ENCODE data around the gene DLGAP1.

DLGAP1 gene

GRCh38 chr18:4450065-4450658 is 4.9 kb downstream of the DLGAP1 start:
- Histone ChIP-seq H3K4me3 (ENCODE audit: low read depth in 1 of 2, low read length in 1 of 2) (no peak overlapping the region), H3K27ac (no peak overlapping the region), H3K27me3 (peaks cover 51% of the 10 kb centered on the region), H3K9me3 (no peaks in the 10 kb centered on the region), H3K36me3 (no peaks in the 10 kb centered on the region), H3K4me1 (ENCODE audit: control insufficient read depth in 1 of 2, insufficient read depth in 1 of 2, low read depth in 1 of 2, low read length in 1 of 2) (no peaks in the 10 kb centered on the region)
- TF ChIP-seq CTCF (IDR thresholded peaks at IDR 0.05), result no peak

- H3K36me3 ChIP-seq, result no peaks in the 10 kb centered on the region
- no peak overlapping the region for H3K27ac ChIP-seq
- H3K9me3 ChIP-seq, result no peaks in the 10 kb centered on the region
- TF ChIP-seq CTCF (IDR thresholded peaks at IDR 0.05), result no peak
- peaks cover 8% of the 10 kb centered on the region for H3K27me3 ChIP-seq
- no peak overlapping the region for H3K4me3 ChIP-seq (ENCODE audit: low read depth in 1 of 2, low read length in 1 of 2)
- no peaks in the 10 kb centered on the region for H3K4me1 ChIP-seq (ENCODE audit: control insufficient read depth in 1 of 2, insufficient read depth in 1 of 2, low read depth in 1 of 2, low read length in 1 of 2)
Observed at GRCh38 chr18:4445902-4446301, 9.2 kb downstream of the DLGAP1 start.

DNA sequence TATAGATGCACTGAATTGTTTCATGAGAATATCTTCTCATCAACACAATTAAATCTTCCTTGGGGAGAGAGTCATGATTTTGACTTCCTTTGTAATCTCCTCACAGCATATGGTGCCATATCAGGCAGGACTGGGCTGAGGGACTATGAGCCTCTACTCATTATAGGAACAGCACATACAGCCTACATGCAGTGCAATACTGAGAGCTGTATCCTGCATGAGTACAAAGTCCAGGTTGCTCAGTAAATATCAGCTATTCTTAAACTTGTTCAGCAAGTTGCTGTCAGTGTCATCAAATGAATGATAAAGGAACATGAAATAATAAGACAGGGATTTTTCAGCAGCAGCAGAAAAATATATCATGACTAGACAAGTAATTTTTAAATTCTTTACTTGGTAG is 10.8 kb downstream of the DLGAP1 start:
- no peak for TF ChIP-seq CTCF (IDR thresholded peaks at IDR 0.05)
- no peaks in the 10 kb centered on the region for H3K4me1 ChIP-seq (ENCODE audit: control insufficient read depth in 1 of 2, insufficient read depth in 1 of 2, low read depth in 1 of 2, low read length in 1 of 2)
- H3K27me3 ChIP-seq, result no peaks in the 10 kb centered on the region
- H3K27ac ChIP-seq, result no peak overlapping the region
- H3K36me3 ChIP-seq, result no peaks in the 10 kb centered on the region
- no peaks in the 10 kb centered on the region for H3K9me3 ChIP-seq
- H3K4me3 ChIP-seq (ENCODE audit: low read depth in 1 of 2, low read length in 1 of 2), result no peak overlapping the region

DNA sequence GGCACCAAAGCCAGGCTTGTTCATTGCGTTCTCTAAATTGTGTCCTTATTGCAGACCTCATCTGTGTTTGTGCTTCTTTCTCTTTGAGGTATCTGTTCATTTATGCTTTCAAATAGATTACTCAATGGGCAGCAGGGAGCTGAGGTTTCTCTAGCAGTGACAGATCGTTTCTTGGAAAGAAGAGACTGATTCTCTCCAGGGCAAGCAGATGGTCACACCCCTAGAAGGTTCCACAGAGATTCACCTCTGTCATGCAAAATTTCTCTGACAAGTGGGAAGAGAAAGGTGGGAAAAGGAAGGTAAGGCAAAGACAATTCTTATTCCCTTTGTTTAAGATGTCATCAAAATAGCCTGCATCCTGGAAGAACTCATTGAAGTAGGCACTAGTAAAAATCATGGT is 14.0 kb downstream of the DLGAP1 start:
- no peaks in the 10 kb centered on the region for H3K4me1 ChIP-seq (ENCODE audit: control insufficient read depth in 1 of 2, insufficient read depth in 1 of 2, low read depth in 1 of 2, low read length in 1 of 2)
- no peak for TF ChIP-seq CTCF (IDR thresholded peaks at IDR 0.05)
- no peaks in the 10 kb centered on the region for H3K27me3 ChIP-seq
- no peaks in the 10 kb centered on the region for H3K9me3 ChIP-seq
- no peaks in the 10 kb centered on the region for H3K36me3 ChIP-seq
- no peak overlapping the region for H3K27ac ChIP-seq
- no peak overlapping the region for H3K4me3 ChIP-seq (ENCODE audit: low read depth in 1 of 2, low read length in 1 of 2)

- H3K9me3 ChIP-seq, result no peaks in the 10 kb centered on the region
- no peaks in the 10 kb centered on the region for H3K36me3 ChIP-seq
- H3K4me1 ChIP-seq (ENCODE audit: control insufficient read depth in 1 of 2, insufficient read depth in 1 of 2, low read depth in 1 of 2, low read length in 1 of 2), result no peaks in the 10 kb centered on the region
- TF ChIP-seq CTCF (IDR thresholded peaks at IDR 0.05), result no peak
- no peak overlapping the region for H3K4me3 ChIP-seq (ENCODE audit: low read depth in 1 of 2, low read length in 1 of 2)
- H3K27ac ChIP-seq, result no peak overlapping the region
- no peaks in the 10 kb centered on the region for H3K27me3 ChIP-seq
Observed at GRCh38 chr18:4438938-4439337, 16.2 kb downstream of the DLGAP1 start.

- Histone ChIP-seq H3K9me3 (no peaks in the 10 kb centered on the region), H3K4me1 (ENCODE audit: control insufficient read depth in 1 of 2, insufficient read depth in 1 of 2, low read depth in 1 of 2, low read length in 1 of 2) (no peaks in the 10 kb centered on the region), H3K27ac (no peak overlapping the region), H3K27me3 (no peaks in the 10 kb centered on the region), H3K4me3 (ENCODE audit: low read depth in 1 of 2, low read length in 1 of 2) (no peak overlapping the region), H3K36me3 (no peaks in the 10 kb centered on the region)
- TF ChIP-seq CTCF (IDR thresholded peaks at IDR 0.05), result no peak
Observed at GRCh38 chr18:4433717-4434116, 21.4 kb downstream of the DLGAP1 start.

All from neutrophil (primary cell).